Esophagus muscularis mucosa (tissue), 4 donors: ENCODE results near the gene NHSL1. TPM values are rescaled to one million over a fixed set of nuclear protein-coding genes. Genes with fewer than 3 reads are reported as not detected.

Experiments used
- DNase-seq: peaks from one replicate; pipeline ENCODE4 v3.0.0-alpha.2; 2017; ENCODE audit errors: extremely low spot score
- H3K27ac ChIP-seq, 4 donors: fragments of 200-600 bp; sonication (generic); replicated peaks in 1 of 4; 1 replicate in 3 of 4; 2 replicates in 1 of 4; pipeline ENCODE4 v1.5.1; 2016 to 2019; ENCODE audit warnings: mild to moderate bottlenecking in 1 of 4
- H3K27me3 ChIP-seq, 4 donors: fragments of 200-600 bp; sonication (generic); one replicate each; pipeline versions ENCODE4 v1.5.1 to v1.6.0; 2016 to 2019
- H3K36me3 ChIP-seq, 4 donors: fragments of 200-600 bp; sonication (generic); one replicate each; pipeline ENCODE4 v1.5.1; 2016 to 2019
- H3K4me1 ChIP-seq, 4 donors: fragments of 200-600 bp; sonication (generic); one replicate each; pipeline ENCODE4 v1.5.1; 2016 to 2019
- H3K4me3 ChIP-seq, 4 donors: fragments of 200-600 bp; sonication (generic); 1 replicate in 2 of 4; 2 replicates in 2 of 4; pipeline ENCODE4 v1.5.1; 2016 to 2019; ENCODE audit warnings: mild to moderate bottlenecking in 4 of 4, moderate library complexity in 1 of 4
- H3K9me3 ChIP-seq, 4 donors: fragments of 200-600 bp; sonication (generic); 1 replicate in 3 of 4; 2 replicates in 1 of 4; pipeline ENCODE4 v1.5.1; 2016 to 2019
- EP300 ChIP-seq: sonication (generic); formaldehyde crosslinking; IDR thresholded peaks from one replicate; pipeline ENCODE4 v1.6.1; 2017; ENCODE audit warnings: antibody characterized with exemption
- POLR2A ChIP-seq: fragments of 450-650 bp; IDR thresholded peaks from one replicate; pipeline ENCODE4 v1.6.1; 2017; ENCODE audit warnings: antibody characterized with exemption, moderate library complexity, mild to moderate bottlenecking, low read depth
- POLR2AphosphoS5 ChIP-seq, 2 donors: sonication (generic); formaldehyde crosslinking; IDR thresholded peaks; one replicate each; pipeline ENCODE4 v1.6.1; 2017; ENCODE audit warnings: antibody characterized with exemption in 2 of 2
- WGBS: methylation state at CpG from one replicate; pipeline ENCODE4 v1.1.5; 2018; 5-methylcytosine and 5-hydroxymethylcytosine counted together
- intact Hi-C: fragments of 100-400 bp; cut with DNase I; formaldehyde crosslinking; loops from one replicate; pipeline ENCODE4 v1.15.1; 2023
- total RNA-seq, 4 donors: library from RNA; depleted of rRNA; stranded (reverse); fragments of >200 nt; gene quantifications; one replicate each; pipeline versions ENCODE4 v1.1.0 to v1.2.1, GENCODE V29; 2016
- TF ChIP-seq, protein P1 (sequence below), 3 experiments: fragments of 200-600 bp in 2 of 3; fragments of 450-650 bp in 1 of 3; sonication (generic) in 2 of 3; IDR thresholded peaks; one replicate each; pipeline ENCODE4 v1.5.1; 2017 to 2019; ENCODE audit warnings: antibody characterized with exemption in 3 of 3, mild to moderate bottlenecking in 2 of 3, moderate library complexity in 1 of 3

NHSL1 gene
- total RNA-seq, 4 donors from 2014 or later: 8.6 to 15.6 (median 11.7) TPM

DNA sequence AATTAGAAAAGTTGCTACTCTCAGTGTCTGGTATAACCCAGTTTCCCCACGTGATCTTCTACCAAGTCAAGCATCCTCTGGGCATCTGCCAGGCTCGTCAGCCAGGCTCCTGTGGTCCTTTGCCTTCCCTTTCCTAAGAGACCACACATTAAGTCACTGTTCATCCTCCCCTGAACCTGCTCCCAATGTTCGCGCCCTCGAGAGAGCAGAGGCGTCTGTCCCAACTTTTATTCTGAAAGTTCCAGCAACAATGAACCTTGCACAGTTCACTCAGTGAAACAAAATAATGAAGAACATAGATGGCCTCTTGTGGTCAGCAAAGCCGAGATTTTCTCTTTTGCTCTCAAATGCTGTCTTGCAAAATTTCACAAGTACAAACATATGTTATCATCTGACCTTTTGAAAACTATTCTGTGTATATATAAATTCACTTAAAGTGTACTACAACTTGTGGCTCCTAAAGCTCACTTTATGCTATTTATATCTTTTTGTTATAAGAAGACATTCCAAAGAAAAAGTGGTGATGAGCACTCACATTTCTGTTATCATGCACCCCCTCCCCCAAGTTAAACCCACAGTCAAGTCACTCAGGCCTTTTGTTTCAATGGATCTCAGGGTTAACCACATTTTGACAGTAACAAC, 39.2 kb upstream of the NHSL1 start:
- WGBS: 49% methylated on average over 7 of the region's 7 CpGs
- no peaks in the 10 kb centered on the region for H3K27me3 ChIP-seq
- no peaks in the 10 kb centered on the region for H3K36me3 ChIP-seq
- intact Hi-C loops: no loop called here
- H3K9me3 ChIP-seq: no peaks in the 10 kb centered on the region
- TF ChIP-seq POLR2AphosphoS5 (IDR thresholded peaks at IDR 0.05) (no peak), POLR2A (no peak), EP300 (no peak)
- TF ChIP-seq, protein P1, sequence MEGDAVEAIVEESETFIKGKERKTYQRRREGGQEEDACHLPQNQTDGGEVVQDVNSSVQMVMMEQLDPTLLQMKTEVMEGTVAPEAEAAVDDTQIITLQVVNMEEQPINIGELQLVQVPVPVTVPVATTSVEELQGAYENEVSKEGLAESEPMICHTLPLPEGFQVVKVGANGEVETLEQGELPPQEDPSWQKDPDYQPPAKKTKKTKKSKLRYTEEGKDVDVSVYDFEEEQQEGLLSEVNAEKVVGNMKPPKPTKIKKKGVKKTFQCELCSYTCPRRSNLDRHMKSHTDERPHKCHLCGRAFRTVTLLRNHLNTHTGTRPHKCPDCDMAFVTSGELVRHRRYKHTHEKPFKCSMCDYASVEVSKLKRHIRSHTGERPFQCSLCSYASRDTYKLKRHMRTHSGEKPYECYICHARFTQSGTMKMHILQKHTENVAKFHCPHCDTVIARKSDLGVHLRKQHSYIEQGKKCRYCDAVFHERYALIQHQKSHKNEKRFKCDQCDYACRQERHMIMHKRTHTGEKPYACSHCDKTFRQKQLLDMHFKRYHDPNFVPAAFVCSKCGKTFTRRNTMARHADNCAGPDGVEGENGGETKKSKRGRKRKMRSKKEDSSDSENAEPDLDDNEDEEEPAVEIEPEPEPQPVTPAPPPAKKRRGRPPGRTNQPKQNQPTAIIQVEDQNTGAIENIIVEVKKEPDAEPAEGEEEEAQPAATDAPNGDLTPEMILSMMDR (IDR thresholded peaks at IDR 0.05): no peak
- DNase-seq: no peak
- H3K4me3 ChIP-seq: peak overlapping the region in 1 of 4 donors; percentile 11
- peaks cover 47 to 68% (median 60%) of the 10 kb centered on the region in 4 donors for H3K4me1 ChIP-seq
- H3K27ac ChIP-seq: peak overlapping the region; percentile 42 to 68 (median 52)

DNA sequence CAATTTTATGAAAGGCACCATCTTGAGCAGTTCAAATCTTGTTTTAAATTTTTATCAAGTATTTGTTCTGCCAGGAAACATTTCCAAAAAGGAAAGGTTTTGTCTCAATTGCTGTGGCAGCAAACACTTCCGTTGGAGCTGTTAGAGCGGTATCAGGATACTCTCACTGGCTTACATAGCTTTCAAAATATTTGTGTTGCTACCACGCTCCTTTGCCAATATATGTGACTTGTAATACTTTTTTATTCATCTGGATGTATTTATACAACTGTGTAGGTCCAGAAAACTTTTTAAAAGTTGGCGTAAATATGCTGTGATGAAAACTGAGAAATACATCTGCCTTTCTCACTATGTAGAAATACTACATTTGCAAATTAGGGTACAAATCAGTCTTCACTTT, 37.8 kb upstream of the NHSL1 start:
- WGBS: 39% methylated on average over 4 of the region's 4 CpGs
- Histone ChIP-seq H3K36me3 (no peaks in the 10 kb centered on the region), H3K27me3 (no peaks in the 10 kb centered on the region), H3K4me3 (no peak overlapping the region), H3K9me3 (no peaks in the 10 kb centered on the region), H3K4me1 (peaks cover 45 to 60% (median 55%) of the 10 kb centered on the region in 4 donors), H3K27ac (peak overlapping the region in 3 of 4 donors; percentile 42 to 68 (median 60))
- intact Hi-C loops: no loop called here
- DNase-seq: no peak
- no peak for TF ChIP-seq POLR2AphosphoS5 (IDR thresholded peaks at IDR 0.05)
- TF ChIP-seq, protein P1 (IDR thresholded peaks at IDR 0.05): no peak
- no peak for TF ChIP-seq EP300
- TF ChIP-seq POLR2A: no peak

DNA sequence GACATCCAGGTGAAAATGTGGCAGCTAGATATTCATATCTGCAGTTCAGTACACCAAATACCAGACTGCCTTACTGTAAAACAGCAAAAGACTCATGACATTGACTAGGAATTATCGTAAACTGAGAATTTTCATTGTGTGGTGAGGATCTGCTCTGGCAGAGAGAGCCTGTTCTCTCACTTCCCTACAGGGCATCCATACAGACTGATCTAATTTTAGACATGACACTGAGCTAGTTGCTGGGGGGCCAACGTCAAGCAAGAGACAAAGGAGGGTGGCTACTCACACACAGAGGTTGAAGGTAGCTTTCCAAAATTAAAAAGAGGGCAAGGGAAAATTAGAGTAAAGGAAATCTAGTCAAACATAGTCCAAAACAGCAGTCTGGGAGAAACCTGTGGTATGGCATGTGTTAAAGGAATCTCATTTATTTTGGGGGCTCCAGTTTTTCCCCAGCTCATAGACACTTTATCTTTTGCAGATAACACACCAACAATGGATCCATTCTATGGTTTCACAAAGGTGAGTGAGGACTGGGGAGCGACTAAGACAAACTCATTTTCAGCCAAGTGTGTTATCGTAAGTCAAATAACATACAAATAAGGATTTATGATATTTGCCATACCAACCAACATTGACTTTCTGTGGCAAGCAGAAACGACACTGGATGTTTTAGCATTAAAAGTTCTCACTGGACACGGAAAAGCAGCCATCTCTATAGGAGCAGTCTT, 36.6 kb upstream of the NHSL1 start:
- H3K4me1 ChIP-seq: peaks cover 33 to 48% (median 43%) of the 10 kb centered on the region in 4 donors
- intact Hi-C loops: no loop called here
- H3K36me3 ChIP-seq: no peaks in the 10 kb centered on the region
- no peak overlapping the region for H3K27ac ChIP-seq
- no peaks in the 10 kb centered on the region for H3K27me3 ChIP-seq
- DNase-seq: no peak
- TF ChIP-seq, protein P1 (IDR thresholded peaks at IDR 0.05): no peak
- TF ChIP-seq POLR2A (no peak), POLR2AphosphoS5 (IDR thresholded peaks at IDR 0.05) (no peak), EP300 (no peak)
- 84% methylated on average over 6 of the region's 6 CpGs for WGBS
- no peak overlapping the region for H3K4me3 ChIP-seq
- H3K9me3 ChIP-seq: no peaks in the 10 kb centered on the region

DNA sequence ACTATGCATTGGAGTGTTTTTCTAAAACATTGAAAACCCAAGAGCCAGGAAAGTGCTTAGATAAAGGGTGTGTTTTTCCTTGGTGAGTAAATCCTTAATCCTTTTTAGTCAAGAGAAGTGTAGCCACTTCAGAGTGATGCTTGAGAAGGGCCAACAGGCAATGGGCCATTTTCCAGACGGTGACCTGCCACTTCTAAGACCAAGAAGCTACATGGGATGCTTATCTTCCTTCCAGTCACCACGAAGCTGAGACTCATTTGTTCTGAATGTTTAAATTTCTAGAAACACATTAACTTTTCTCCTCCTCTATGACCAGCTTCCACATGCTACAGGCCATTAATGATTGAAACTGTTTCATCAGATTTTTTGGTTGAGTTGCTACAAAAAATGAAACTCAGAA, 34.4 kb upstream of the NHSL1 start:
- no peak overlapping the region for H3K27ac ChIP-seq
- no peak for DNase-seq
- no peak overlapping the region for H3K4me3 ChIP-seq
- no peaks in the 10 kb centered on the region for H3K27me3 ChIP-seq
- peaks cover 20 to 26% (median 21%) of the 10 kb centered on the region in 4 donors for H3K4me1 ChIP-seq
- no peak for TF ChIP-seq POLR2A
- no peak for TF ChIP-seq EP300
- TF ChIP-seq, protein P1 (IDR thresholded peaks at IDR 0.05): no peak
- TF ChIP-seq POLR2AphosphoS5 (IDR thresholded peaks at IDR 0.05): no peak
- H3K9me3 ChIP-seq: no peaks in the 10 kb centered on the region
- H3K36me3 ChIP-seq: no peaks in the 10 kb centered on the region
- intact Hi-C loops: no loop called here
- 75% methylated on average over 2 of the region's 2 CpGs for WGBS
